Globus pallidus (tissue), 1 donor: ENCODE data around the gene ITPR2.
"Not testable (repeated sequence)": the region's sequence is repeated elsewhere in the genome, so short reads cannot be mapped to it uniquely, and the experiment has no call there.

Experiments used
- DNase-seq: peaks from one replicate; pipeline ENCODE4 v3.0.0-alpha.2; 2015; ENCODE audit warnings: low spot score

ITPR2 gene

GRCh38 chr12:26848156-26848825, 15.3 kb upstream of the ITPR2 start:
- DNase-seq: no peak

- no peak for DNase-seq
Observed at GRCh38 chr12:26847431-26847830, 14.4 kb upstream of the ITPR2 start.

- no peak for DNase-seq
Observed at GRCh38 chr12:26846416-26846815, 13.4 kb upstream of the ITPR2 start.

- DNase-seq: no peak
Observed at GRCh38 chr12:26845984-26846383, 13.0 kb upstream of the ITPR2 start.

- peak; percentile 26 for DNase-seq
Observed at GRCh38 chr12:26845057-26845666, 12.2 kb upstream of the ITPR2 start.

GRCh38 chr12:26843311-26843710, 10.3 kb upstream of the ITPR2 start:
- DNase-seq: no peak

- no peak for DNase-seq
Observed at GRCh38 chr12:26841085-26841484, 8.1 kb upstream of the ITPR2 start.

- DNase-seq: no peak
Observed at GRCh38 chr12:26839512-26839911, 6.5 kb upstream of the ITPR2 start.

GRCh38 chr12:26838888-26839416, 6.0 kb upstream of the ITPR2 start:
- DNase-seq: no peak

GRCh38 chr12:26836201-26836600, 3.2 kb upstream of the ITPR2 start:
- DNase-seq: no peak

GRCh38 chr12:26834503-26835060, 1.6 kb upstream of the ITPR2 start:
- DNase-seq: not testable (repeated sequence)

GRCh38 chr12:26833743-26834490, 923 bp upstream of the ITPR2 start:
- DNase-seq: peak; percentile 25

GRCh38 chr12:26831951-26832821, 808 bp downstream of the ITPR2 start:
- peak; percentile 61 for DNase-seq

GRCh38 chr12:26830783-26831551, 2.0 kb downstream of the ITPR2 start:
- no peak for DNase-seq

- no peak for DNase-seq
Observed at GRCh38 chr12:26830363-26830762, 2.6 kb downstream of the ITPR2 start.

- DNase-seq: no peak
Observed at GRCh38 chr12:26828280-26829073, 4.5 kb downstream of the ITPR2 start.

- DNase-seq: no peak
Observed at GRCh38 chr12:26826437-26826836, 6.6 kb downstream of the ITPR2 start.

GRCh38 chr12:26825459-26826016, 7.5 kb downstream of the ITPR2 start:
- no peak for DNase-seq

- DNase-seq: no peak
Observed at GRCh38 chr12:26823390-26823789, 9.6 kb downstream of the ITPR2 start.

- DNase-seq: no peak
Observed at GRCh38 chr12:26822026-26822425, 11.0 kb downstream of the ITPR2 start.
